GM12873 (cell line): ENCODE results near the gene TEX19.

Experiments used
- CTCF ChIP-seq: IDR thresholded peaks from 2 replicates; pipeline ENCODE4 v1.5.1; 2012; ENCODE audit warnings: low read depth, mild to moderate bottlenecking, moderate library complexity, low read length, control low read depth; ENCODE audit not compliant: insufficient read depth; ENCODE audit errors: missing control alignments

TEX19 gene

DNA sequence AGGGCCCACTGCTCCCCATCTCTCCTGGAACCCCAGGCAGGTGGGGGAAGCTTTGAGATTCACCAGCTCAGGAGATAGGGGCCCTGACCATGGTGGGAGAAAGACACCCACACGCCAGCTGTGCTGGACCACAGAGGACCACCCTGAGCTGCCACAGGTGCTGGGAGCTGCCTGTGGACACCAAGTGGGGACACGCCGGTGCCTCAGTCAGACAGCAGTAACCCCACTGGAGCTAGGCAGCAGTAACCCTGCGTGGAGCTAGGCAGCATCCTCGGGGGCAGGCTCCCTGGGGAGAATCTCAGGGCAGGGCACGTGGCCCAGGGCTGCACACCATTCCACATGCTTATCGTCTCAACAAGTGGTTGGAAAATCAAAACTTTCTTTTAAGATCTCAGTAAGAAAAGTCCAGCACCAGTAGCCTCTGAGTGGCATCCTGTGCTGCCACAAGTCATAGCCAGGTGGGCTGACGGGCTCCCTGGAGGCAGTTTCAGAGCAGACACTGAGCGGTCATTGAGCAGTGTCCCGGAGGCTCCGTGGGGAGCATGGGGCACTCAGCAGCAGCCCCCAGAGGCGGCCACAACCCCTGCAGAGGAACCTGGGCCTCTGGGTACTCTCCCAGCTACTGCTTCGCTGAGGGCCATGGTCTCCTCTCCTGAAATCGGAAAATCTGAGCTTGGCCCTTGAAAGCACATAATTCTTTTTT lies 51.1 kb downstream of the TEX19 start:
- no peak for TF ChIP-seq CTCF

DNA sequence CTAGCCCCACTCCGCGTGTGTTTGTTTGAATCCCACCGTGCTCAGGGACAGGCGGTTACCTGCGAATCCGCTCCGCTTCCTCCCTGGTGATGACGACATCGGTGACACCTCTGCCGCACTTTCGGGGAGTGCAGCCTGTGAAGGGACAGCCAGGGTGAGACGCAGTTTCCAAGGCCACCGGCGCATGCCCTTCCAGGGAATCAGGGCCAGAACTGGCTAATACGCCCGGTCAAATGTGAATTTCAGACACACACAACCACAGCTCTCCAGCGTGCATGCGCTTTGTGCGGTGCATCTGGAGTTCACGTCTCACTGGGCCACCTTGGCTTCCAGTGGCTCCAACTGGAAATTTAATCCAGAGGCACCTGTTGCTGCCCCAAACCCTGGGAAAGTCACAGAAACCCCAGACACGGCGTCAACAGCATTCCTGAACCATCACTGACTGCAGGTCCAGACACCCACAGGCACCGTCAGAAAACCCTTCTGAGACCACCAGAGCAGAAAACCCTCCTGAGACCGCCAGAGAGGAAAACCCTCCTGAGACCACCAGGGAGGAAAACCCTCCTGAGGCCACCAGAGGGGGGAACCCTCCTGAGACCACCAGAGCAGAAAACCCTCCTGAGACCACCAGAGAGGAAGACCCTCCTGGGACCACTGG lies 52.5 kb downstream of the TEX19 start:
- no peak for TF ChIP-seq CTCF

- no peak for TF ChIP-seq CTCF
Observed at GRCh38 chr17:82412535-82413520, 53.8 kb downstream of the TEX19 start.
